ENCODE measurements around the gene GAREM1. TPM values are rescaled to one million over a fixed set of nuclear protein-coding genes. Genes with fewer than 3 reads are reported as not detected.

GAREM1 gene
- total and polyA plus RNA-seq, 9 of the 15 experiments (the other 6 are each of a cell fraction or from before 2014, with no cell fraction given) = 0.03 to 0.33 (median 0.07) TPM; not detected in 1

- ChIA-PET CTCF (ENCODE audit: low intra/inter-chr PET ratio) (no interaction called here), POLR2A (no interaction called here)
- Histone ChIP-seq H4K20me1 (replicated peaks; ENCODE audit: control insufficient read depth, insufficient read depth, low read length) (no peaks in the 10 kb centered on the region), H3K9ac (ENCODE audit: insufficient read depth in 1 of 2, low read depth in 2 of 2, low read length in 2 of 2) (no peak overlapping the region), H3K27me3 (ENCODE audit: control insufficient read depth in 2 of 2, insufficient read depth in 2 of 2, low read length in 2 of 2) (peaks cover 0 to 11% of the 10 kb centered on the region in 2 experiments; a peak in 2 of 5 replicates), H2AFZ (ENCODE audit: low read depth, low read length) (no peak overlapping the region), H3K4me2 (ENCODE audit: insufficient read depth, low read length) (no peak overlapping the region), H3K9me1 (ENCODE audit: control insufficient read depth, insufficient read depth, low read length) (no peaks in the 10 kb centered on the region), H3K36me3 (ENCODE audit: control insufficient read depth, insufficient read depth, low read length) (no peaks in the 10 kb centered on the region), H3K9me3 (replicated peaks; ENCODE audit: control insufficient read depth, insufficient read depth, low read depth, low read length) (no peaks in the 10 kb centered on the region), H3K4me3 (no peak overlapping the region), H3K79me2 (ENCODE audit: control insufficient read depth, insufficient read depth, low read length) (no peaks in the 10 kb centered on the region), H3K4me1 (replicated peaks in 1 of 2; ENCODE audit: control insufficient read depth in 2 of 2, insufficient read depth in 2 of 2, low read length in 2 of 2) (no peaks in the 10 kb centered on the region), H3K27ac (ENCODE audit: extremely low read depth, low read depth, low read length) (no peak overlapping the region)
- no peak for FAIRE-seq
- no TSS peak for BruUV-seq (replicated peaks)
- ATAC-seq = no peak
- WGBS (ENCODE audit: insufficient coverage, low coverage, missing lambda C conversion rate) = 1% methylated on average over 7 of the region's 7 CpGs
- intact Hi-C loops (cut with micrococcal nuclease) = loop anchor here (10.0 kb wide), 1 partner anchor 141 kb away; the partner anchor contains the start of gene GAREM1
- no peak for DNase-seq (ENCODE audit: extremely low read depth in 1 of 4, low spot score in 3 of 4)
- in situ Hi-C loops (cut with MboI) = no loop called here
- TF ChIP-seq PCBP1 (IDR thresholded peaks at IDR 0.05; ENCODE audit: low read depth, low read length, poor library complexity, severe bottlenecking) (no peak), ZNF717 (CRISPR knock-in tag; IDR thresholded peaks at IDR 0.05) (no peak), ZNF318 (IDR thresholded peaks at IDR 0.05; ENCODE audit: borderline replicate concordance in 1 of 2, low read depth in 1 of 2) (no peak), SIX5 (IDR thresholded peaks at IDR 0.05; ENCODE audit: borderline replicate concordance in 1 of 2, insufficient read depth in 1 of 2, low read depth in 1 of 2, low read length in 2 of 2) (no peak), ZNF398 (CRISPR knock-in tag; IDR thresholded peaks at IDR 0.05) (no peak), PTRF (tag; IDR thresholded peaks at IDR 0.05) (no peak), ZFP1 (CRISPR knock-in tag; IDR thresholded peaks at IDR 0.05) (no peak)
Observed at GRCh38 chr18:32333781-32334180, 136.9 kb downstream of the GAREM1 start.
